ENCODE results near the gene GPR37L1.
"Not testable (repeated sequence)": the region's sequence is repeated elsewhere in the genome, so short reads cannot be mapped to it uniquely, and the experiment has no call there.

The GPR37L1 gene

DNA sequence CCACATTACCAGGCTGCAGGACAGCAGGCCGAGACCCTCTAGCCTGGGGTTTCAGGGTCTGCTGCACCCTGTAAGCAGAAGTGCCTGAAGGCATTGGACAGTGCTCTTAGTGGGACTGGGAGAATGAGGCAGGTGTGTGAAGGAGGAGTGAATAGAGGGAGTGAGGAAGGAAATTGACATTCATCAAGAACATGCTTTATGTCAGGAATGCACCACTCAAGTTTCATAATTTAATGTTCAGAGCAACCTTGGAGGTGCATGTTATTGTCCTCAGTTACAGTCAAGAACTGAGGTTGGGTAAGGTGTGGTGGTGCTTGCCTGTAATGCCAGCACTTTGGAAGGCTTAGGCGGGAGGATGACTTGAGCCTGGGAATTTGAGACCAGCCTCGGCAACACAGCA is 11.7 kb upstream of the GPR37L1 start:
- TF ChIP-seq, protein P1, sequence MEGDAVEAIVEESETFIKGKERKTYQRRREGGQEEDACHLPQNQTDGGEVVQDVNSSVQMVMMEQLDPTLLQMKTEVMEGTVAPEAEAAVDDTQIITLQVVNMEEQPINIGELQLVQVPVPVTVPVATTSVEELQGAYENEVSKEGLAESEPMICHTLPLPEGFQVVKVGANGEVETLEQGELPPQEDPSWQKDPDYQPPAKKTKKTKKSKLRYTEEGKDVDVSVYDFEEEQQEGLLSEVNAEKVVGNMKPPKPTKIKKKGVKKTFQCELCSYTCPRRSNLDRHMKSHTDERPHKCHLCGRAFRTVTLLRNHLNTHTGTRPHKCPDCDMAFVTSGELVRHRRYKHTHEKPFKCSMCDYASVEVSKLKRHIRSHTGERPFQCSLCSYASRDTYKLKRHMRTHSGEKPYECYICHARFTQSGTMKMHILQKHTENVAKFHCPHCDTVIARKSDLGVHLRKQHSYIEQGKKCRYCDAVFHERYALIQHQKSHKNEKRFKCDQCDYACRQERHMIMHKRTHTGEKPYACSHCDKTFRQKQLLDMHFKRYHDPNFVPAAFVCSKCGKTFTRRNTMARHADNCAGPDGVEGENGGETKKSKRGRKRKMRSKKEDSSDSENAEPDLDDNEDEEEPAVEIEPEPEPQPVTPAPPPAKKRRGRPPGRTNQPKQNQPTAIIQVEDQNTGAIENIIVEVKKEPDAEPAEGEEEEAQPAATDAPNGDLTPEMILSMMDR (IDR thresholded peaks at IDR 0.05; ENCODE audit: low read depth, low read length): no peak
- H3K4me3 ChIP-seq (ENCODE audit: low read depth, low read length): no peak overlapping the region

DNA sequence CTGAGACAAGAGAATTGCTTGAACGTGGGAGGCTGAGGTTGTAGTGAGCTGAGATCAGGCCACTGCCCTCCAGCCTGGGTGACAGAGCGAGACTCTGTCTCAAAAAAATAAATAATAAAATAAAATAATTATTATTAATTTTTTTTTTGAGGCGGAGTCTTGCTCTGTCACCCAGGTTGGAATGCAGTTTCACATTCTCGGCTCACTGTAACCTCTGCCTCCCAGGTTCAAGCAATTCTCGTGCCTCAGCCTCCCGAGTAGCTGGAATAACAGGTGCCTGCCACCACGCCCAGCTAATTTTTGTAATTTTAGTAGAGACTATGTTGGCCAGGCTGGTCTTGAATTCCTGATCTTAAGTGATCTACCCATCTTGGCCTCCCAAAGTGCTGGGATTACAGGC is 11.1 kb upstream of the GPR37L1 start:
- not testable (repeated sequence) for H3K4me3 ChIP-seq (ENCODE audit: low read depth, low read length)

DNA sequence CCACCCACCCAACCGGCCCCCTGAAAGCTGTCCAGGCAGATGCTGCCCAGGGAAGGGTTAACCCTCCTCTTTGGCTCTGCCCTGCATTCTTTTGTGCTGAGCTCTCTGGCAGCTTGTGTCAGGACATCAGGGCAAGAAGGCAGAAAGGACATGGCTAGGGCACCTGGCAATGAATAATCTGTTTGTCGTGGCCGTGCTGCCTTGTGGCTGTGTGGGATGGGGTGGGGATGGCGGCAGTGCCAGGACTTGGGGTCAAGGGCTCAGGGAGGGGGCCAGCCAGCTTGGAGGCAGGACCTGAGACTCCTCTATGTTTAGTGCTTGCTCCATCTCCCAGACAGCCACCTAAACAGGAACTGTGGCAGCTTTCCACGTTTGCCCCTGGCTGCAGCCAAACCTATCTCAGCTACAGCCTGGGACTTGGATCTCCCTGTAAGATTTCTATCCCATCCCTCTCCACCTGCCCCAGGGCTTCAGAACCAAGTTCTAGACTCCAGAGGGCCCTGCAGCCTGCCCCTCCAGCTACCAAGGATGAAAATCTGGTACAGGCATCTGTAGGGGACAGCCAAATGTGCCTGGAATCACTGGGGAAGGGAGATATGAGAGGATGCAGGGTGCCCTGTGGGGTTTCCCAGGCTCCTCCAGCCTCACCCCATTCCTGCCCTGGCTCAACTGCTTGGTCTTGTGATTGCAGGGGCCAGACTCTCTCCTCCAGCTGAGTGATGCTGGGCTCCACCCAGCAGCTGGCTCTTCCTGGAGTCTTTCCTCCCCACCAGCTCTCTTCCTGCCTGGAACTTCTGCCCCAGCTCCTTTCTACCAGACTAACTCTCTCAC is 9.6 kb upstream of the GPR37L1 start:
- no peak overlapping the region for H3K4me3 ChIP-seq (ENCODE audit: low read depth, low read length)
- TF ChIP-seq, protein P1 (IDR thresholded peaks at IDR 0.05; ENCODE audit: low read depth, low read length): no peak

DNA sequence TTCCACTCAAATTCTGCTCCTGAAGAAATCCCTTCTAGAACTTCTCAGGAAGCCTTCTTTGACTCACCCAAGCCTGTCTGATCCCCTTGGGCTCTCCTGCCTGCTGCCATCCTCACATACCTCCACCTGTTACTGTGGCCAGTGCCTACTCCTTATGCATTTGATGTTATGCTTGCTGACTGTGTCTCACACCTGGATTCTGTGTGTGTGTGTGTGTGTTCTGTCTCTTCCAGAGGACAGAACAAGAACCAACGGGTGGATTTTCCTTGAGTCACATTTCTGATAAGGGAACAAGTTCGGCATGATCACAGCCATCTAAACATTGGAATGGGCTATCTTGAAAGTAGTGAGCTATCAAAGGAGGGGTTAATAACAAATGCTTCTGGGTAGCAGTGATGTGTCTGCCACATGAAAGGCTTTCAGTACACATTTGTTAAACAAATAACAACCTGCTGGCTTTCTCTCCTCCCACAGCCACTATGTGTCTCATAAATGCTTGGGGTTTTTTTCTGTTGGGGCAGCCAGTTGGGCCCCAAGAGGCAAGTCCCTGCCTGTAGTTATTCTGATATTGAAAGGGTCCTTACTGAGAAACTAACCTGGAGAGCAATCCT is 8.9 kb upstream of the GPR37L1 start:
- H3K4me3 ChIP-seq (ENCODE audit: low read depth, low read length): no peak overlapping the region
- TF ChIP-seq, protein P1 (IDR thresholded peaks at IDR 0.05; ENCODE audit: low read depth, low read length): no peak

DNA sequence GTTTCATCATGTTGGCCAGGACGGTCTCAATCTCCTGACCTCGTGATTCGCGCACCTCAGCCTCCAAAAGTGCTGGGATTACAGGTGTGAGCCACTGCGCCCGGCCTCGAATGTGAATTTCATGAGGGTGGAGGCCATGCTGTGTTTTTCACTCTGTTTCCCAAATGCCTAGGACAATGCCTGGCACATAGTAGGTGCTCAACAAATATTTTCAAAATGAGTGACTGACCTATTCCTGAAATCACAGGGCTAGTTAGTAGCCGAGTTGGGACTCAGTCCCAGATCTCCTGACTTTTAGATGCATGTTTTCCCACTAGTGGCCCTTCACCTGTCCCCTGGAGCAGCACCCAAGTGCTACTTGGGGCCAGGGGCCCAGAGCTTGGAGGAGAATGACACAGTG is 6.4 kb upstream of the GPR37L1 start:
- TF ChIP-seq, protein P1 (IDR thresholded peaks at IDR 0.05; ENCODE audit: low read depth, low read length): no peak
- H3K4me3 ChIP-seq (ENCODE audit: low read depth, low read length): no peak overlapping the region

DNA sequence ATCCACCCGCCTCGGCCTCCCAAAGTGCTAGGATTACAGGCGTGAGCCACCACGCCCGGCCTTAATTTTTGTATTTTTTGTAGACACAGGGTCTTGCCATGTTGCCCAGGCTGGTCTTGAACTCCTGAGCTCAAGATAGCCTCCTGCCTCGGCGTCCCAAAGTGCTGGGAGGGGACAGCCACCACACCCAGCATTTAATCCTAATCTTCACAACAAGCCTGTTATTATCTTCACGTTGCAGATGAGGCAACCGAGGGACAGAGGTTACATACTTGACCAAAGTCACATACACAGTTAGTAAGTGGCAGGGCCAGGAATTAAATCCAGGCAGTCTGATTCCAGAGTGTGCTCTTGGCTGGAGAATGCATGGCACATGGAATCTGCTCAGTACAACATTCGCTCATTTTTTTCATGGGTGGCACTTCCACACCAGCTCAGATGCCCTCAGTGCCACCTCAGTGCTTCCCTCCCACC is 4.8 kb upstream of the GPR37L1 start:
- TF ChIP-seq, protein P1 (IDR thresholded peaks at IDR 0.05; ENCODE audit: low read depth, low read length): no peak
- no peak overlapping the region for H3K4me3 ChIP-seq (ENCODE audit: low read depth, low read length)

DNA sequence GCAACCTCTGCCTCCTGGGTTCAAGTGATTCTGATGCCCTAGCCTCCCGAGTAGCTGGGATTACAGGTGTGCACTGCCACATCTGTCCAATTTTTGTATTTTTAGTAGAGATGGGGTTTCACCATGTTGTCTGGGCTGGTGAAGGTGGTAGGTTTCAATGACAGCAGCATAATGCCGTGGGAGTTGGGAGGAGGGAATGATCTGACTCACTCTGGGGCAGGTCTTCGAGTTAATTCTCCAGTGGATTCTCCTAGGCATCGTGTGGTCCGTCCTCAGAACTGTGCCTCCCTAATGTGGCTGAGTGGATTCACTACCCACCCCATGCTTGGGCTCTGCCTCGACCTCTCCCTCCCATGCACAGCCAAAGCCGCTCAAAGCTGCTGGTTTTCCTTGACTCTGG is 1.7 kb upstream of the GPR37L1 start:
- TF ChIP-seq, protein P1 (IDR thresholded peaks at IDR 0.05; ENCODE audit: low read depth, low read length): no peak
- H3K4me3 ChIP-seq (ENCODE audit: low read depth, low read length): no peak overlapping the region

Data from WI38 (cell line).